IPS-18c (cell line): ENCODE data around the gene MAN2B1.
A peak's percentile ranks its signal among the peaks of the same experiment; 100 is the strongest.

Experiments
- H3K4me3 ChIP-seq: 2 replicates; pipeline ENCODE4 v1.7.0; 2013; ENCODE audit warnings: low read depth, mild to moderate bottlenecking, low read length, moderate library complexity; ENCODE audit not compliant: insufficient read depth
- H3K9me3 ChIP-seq: one replicate; pipeline ENCODE4 v1.6.1; 2013; ENCODE audit warnings: mild to moderate bottlenecking, low read length, moderate library complexity; ENCODE audit not compliant: control insufficient read depth, insufficient read depth

Gene MAN2B1

DNA sequence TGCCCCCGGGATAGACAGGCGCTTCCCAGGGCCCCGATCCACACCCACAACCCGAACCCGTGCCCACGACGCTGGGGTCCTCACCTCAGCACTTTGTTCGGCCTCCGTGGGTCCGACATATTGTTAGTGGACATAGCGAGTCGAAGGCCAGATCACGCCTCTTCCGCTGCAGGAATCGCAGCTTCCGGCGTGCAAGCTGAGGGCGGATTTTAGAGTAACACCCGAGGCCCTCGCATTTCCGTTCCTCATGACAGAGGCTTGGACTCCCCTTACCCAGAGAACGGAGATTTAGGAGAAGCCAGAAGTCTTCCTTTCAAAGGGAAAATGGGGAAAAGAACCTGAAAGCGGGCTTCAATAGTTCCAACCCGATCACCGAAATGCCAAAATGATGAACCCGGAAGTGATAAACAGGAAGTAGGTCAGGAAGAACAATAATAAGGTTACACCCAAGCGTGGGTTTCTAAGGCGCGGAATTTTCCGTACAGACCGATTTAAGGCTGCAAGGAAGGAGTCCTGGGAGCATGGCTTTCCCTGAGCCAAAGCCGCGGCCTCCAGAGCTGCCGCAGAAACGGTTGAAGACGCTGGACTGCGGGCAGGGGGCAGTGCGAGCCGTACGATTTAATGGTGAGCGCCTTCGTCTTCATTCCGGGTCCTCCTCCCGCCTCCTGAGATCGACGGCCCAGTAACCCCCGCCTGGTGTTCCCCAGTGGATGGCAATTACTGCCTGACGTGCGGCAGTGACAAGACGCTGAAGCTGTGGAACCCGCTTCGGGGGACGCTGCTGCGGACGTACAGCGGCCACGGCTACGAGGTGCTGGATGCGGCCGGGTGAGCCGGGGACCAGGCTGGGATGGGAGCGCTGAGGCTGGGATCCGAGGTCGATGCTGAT, 3.0 kb upstream of the MAN2B1 start:
- peak overlapping the region; percentile 94 for H3K4me3 ChIP-seq
- peaks cover 2% of the 10 kb centered on the region for H3K9me3 ChIP-seq

DNA sequence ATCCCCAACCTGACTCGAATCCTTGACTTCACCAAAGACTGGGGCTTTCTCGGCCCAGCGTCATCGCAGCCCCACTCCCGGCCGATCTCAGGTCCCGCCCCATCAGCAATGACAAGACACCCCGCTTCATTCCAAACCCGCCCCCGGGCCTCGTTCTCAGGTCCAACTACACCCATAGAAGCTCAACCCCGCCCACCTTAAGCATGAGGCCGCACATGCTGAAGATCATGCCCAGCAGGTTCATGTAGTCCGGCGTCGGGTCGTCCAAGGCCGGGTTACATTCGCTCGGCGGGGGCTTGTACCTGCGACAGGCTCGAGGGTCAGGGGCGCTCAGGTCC, 2.4 kb upstream of the MAN2B1 start:
- Histone ChIP-seq H3K4me3 (peak overlapping the region; percentile 94), H3K9me3 (peaks cover 2% of the 10 kb centered on the region)

- peaks cover 2% of the 10 kb centered on the region for H3K9me3 ChIP-seq
- peak overlapping the region; percentile 94 for H3K4me3 ChIP-seq
Observed at GRCh38 chr19:12668346-12668745, 1.8 kb upstream of the MAN2B1 start.

- peaks cover 2% of the 10 kb centered on the region for H3K9me3 ChIP-seq
- H3K4me3 ChIP-seq: 0 out of 2 replicates have a peak overlapping the region, but pooled peaks have one; percentile 94
Observed at GRCh38 chr19:12667731-12668302, 1.3 kb upstream of the MAN2B1 start.

DNA sequence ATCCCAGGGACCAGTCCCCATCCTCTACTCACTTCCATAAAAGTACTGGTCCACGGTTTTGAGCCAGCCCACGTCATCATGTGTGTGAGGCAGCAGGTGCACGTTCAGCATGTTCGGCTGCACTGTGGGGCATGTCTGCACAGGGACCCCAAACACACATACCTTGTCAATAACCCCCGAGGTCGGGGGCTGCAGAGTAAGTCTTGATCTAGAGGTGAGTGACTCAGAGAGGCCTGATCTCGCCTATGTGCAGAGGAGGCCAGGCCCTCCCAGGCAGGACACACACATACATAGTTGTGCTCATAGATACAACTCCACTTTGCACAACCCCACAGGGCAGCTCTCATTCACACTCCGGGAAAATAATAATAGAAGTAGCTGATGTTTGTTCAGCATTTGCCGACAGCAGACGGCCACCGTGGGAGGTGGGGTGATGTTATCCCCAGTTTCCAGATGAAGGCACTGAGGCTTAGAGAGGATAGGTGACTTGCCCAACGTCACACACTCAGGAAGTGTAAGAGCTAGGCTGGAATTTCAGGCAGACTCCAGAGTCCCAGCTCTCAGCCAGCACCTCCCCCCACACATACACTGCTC, 774 bp downstream of the MAN2B1 start:
- peaks cover 2% of the 10 kb centered on the region for H3K9me3 ChIP-seq

GRCh38 chr19:12665281-12665573, 1.3 kb downstream of the MAN2B1 start:
- Histone ChIP-seq H3K4me3 (no peak overlapping the region), H3K9me3 (peaks cover 2% of the 10 kb centered on the region)

More for the DNA sequence above, 774 bp downstream of the MAN2B1 start:
- peak overlapping the region; percentile 80 for H3K4me3 ChIP-seq

DNA sequence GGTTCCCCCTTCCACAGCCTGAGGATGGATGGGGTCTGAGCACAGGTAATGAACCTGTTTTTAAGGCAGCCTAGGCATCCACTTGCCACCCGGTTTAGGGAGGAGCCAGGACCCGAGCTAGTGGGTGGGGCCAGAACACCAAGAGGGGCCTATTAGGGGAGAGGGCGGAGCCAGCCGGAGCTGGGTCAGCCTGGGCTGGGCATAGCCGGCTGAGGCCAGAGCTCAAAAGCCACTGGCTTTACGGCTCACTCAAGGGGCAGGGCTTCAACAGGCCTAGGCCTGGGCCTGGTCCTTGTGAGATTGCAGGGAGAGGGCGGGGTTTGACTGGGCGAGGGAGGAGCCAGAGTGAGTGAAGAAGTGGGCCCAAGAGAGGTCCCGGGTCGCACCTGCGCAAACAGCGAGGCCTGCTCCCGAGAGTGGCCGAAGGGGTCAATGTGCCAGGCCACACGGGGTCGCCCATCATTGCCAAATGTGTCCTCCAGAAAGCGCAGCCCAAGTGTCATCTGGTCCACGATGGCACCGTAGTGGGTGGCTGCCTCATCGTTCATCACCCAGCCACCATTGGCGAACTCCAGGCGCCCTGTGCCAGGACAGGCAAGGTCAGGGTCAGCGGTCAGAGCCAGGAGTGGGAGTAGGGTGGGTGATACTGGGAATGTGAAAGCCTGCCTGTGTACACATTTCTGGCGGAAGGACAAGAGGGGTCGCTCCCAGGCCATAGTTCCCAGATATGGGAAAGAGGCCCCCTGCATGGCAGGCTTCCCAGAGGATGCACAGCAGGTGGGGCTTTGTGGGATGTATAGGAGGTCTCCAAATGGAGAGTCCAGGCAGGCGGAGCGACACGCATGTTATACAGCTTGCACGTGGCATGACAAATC, 1.9 kb downstream of the MAN2B1 start:
- Histone ChIP-seq H3K9me3 (peaks cover 2% of the 10 kb centered on the region), H3K4me3 (no peak overlapping the region; the same call in 1 of the 2 replicates)

DNA sequence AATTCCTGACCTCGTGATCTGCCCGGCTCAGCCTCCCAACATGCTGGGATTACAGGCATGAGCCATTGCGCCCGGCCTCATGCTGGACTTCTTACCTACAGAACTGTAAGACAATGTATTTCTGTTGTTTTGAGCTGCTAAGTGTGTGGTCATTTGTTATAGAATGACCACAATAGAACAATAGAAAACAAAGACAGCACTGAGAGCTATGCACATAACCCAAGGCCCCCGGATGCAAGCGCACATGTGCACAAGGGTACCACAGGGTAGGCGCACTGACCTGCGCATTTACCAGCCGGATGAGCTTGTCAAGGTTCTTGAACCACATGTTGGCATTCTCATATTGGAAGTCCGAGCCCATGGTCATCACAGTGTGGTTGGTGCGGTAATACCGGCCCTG, 5.6 kb downstream of the MAN2B1 start:
- H3K4me3 ChIP-seq: no peak overlapping the region
- H3K9me3 ChIP-seq: no peaks in the 10 kb centered on the region

- H3K9me3 ChIP-seq: no peaks in the 10 kb centered on the region
- no peak overlapping the region for H3K4me3 ChIP-seq
Observed at GRCh38 chr19:12657966-12658365, 8.6 kb downstream of the MAN2B1 start.

DNA sequence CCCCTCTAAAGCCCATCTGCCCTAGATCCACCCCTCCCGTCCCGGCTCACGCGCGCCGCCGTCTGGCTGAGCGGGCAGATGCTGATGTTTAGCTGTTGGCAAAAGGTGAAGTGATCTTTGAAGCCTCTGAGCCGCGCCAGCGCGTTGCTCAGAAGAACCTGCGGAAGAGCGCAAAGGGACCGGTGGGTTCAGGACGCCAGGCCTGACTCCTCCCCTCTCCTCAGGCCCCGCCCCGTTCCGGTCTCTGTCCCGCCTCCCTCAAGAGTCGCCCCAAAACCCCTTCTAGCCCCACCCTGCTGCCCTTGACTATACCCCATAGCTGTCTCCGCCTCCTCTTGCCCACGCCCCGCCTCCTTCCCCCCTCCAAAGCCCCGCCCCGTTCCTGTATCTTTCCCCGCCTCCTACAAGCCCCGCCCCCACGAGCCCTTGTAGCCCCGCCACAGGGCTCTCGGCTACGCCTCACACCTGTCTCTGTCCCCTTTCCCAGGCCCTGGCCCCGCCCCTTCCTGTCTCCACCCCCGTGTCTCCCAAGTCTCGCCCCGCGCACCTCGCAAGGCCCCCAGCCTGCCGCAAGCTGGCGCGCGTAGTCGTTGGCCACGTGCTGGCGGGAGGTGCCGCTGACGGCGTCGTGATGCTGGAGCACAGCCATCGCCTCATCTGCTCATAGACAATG, 9.5 kb downstream of the MAN2B1 start:
- peak overlapping the region; percentile 11; the same call in 1 of the 2 replicates for H3K4me3 ChIP-seq
- H3K9me3 ChIP-seq: no peaks in the 10 kb centered on the region

DNA sequence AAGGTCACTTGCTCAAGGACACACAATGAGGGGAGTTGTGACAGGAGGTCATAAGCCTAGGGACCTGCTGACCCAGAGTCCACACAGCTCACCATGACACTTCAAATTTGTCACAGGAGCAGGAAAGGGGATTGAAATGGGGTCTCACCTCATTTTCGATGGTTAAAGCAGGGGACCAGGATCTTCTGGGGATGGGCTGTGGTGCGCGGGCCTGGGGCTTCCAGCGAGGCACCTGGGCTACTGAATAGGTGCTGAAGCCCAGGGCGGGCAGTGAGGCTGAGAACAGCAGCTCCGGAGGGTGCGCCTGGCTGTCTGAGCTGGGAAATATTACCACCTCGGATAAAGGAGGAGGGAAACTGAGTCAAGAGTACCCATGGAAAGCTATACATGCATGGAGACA, 11.0 kb downstream of the MAN2B1 start:
- Histone ChIP-seq H3K4me3 (no peak overlapping the region), H3K9me3 (no peaks in the 10 kb centered on the region)

DNA sequence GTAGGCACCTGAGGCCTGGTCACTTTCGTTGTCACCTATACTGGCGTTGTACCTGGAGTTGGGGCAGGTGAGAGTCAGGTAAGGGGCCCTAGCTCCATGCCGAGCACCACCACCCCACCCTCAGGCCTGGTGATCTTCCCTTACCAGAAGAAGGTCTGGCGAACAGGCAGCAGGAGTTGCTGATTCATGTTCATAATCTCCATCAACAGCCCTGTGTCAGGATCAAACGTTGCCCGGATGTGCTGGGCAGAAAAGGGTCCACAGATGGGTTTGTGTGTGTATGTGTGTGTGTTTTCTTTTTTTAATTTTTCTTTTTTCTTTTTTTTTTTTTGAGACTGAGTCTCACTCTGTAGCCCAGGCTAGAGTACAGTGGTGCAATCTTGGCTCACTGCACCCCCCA, 14.3 kb downstream of the MAN2B1 start:
- Histone ChIP-seq H3K4me3 (no peak overlapping the region), H3K9me3 (no peaks in the 10 kb centered on the region)

DNA sequence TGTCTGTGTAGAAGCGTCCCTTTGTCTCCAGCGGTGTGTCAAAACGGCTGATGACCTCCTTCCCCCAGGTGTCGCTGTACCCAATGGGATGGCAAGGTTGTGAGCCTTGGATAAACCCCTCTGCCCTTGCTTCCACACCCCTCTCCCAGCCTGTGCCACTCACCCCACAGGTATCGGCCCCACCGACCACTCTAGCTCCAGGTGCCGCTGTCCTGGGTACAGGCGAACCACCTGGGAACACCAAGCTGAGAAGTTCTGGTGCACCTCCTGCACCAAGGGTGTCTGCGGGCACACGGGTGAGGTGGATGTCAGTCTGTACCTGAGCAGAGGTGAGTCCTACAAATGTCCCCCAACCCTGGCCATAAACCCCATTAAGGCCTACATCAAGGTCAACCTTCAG, 16.6 kb downstream of the MAN2B1 start:
- H3K9me3 ChIP-seq: no peaks in the 10 kb centered on the region
- H3K4me3 ChIP-seq: no peak overlapping the region

GRCh38 chr19:12648088-12648487, 18.5 kb downstream of the MAN2B1 start:
- H3K4me3 ChIP-seq: peak overlapping the region; percentile 22; the same call in 1 of the 2 replicates
- H3K9me3 ChIP-seq: no peaks in the 10 kb centered on the region

GRCh38 chr19:12647490-12648071, 19.0 kb downstream of the MAN2B1 start:
- Histone ChIP-seq H3K9me3 (no peaks in the 10 kb centered on the region), H3K4me3 (peak overlapping the region; percentile 22; the same call in 1 of the 2 replicates)

- H3K4me3 ChIP-seq: no peak overlapping the region
- H3K9me3 ChIP-seq: no peaks in the 10 kb centered on the region
Observed at GRCh38 chr19:12647047-12647446, 19.5 kb downstream of the MAN2B1 start.

DNA sequence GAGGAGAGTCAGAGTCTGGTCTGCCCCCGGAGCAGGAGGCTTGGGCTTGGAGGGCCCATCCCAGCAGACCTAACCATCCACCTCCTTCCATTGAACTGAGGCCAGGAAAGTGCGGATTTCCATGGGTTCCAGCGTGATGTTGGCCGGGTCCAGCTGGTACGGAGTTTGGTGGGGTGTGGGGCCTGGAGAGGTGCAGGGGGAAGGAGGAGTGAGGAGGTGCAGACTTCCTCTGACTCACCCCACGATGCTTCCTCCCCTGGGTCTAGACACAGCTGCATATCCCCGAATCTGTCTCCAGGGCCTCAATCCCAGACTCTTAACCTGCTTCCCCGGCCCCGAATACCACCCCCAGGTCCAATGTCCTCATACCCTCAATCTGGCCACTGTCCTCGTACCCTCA, 20.0 kb downstream of the MAN2B1 start:
- no peaks in the 10 kb centered on the region for H3K9me3 ChIP-seq
- H3K4me3 ChIP-seq: no peak overlapping the region
